Measurements from ENCODE around the gene SLC38A9.

The SLC38A9 gene

DNA sequence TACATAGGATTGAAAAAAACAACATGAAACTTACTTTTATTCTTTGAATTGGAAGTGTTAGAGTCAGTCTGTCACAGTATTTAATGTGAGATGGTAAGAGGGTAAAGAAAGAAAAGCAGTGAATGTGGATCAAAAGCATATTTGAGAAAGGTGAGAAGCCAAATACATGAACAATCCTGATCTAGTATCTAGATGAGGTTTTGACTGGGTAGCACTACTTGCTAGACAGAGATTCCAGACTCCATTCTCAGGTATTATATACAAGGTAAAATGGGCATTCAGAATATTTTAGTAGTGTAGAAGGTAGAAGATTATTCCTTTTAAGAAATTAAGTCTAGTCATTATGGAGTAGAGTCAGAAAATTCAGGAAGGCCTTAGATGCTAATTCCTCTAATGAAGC is 62.2 kb downstream of the SLC38A9 start:
- H3K56ac ChIP-seq (ENCODE audit: low read length), result no peak overlapping the region

DNA sequence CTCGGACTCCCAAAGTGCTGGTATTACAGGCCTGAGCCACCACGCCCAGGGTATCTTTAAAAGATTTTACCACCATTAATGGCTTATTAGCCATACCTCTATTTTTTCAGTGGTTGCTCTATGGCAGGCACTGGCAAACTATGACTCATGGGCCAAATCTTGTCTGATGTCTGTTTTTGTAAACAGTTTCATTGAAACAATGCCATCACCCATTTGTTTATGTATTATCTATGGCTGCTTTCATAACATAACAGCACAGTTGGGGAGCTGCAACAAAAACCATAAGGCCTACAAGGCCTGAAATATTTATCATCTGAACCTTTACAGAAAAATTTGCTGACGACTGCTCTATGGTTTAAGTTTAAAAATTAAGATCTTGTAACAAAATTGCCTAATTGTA is 66.8 kb downstream of the SLC38A9 start:
- no peak overlapping the region for H3K23ac ChIP-seq (ENCODE audit: low read length)
- no peak overlapping the region for H2BK120ac ChIP-seq (ENCODE audit: low read depth, low read length)
- H3K4ac ChIP-seq (ENCODE audit: low read depth, low read length), result no peak overlapping the region
- H3K27ac ChIP-seq (ENCODE audit: low read depth, low read length), result no peak overlapping the region
- no peak overlapping the region for H3K18ac ChIP-seq (ENCODE audit: low read length)
- H4K5ac ChIP-seq (ENCODE audit: low read length), result no peak overlapping the region
- H2BK15ac ChIP-seq (replicated peaks; ENCODE audit: low read depth), result no peak overlapping the region
- DNase-seq, result no peak
- no peak overlapping the region for H4K8ac ChIP-seq (ENCODE audit: low read depth, low read length)
- H3K79me2 ChIP-seq (ENCODE audit: control insufficient read depth, insufficient read depth, low read length), result no peaks in the 10 kb centered on the region
- no peak overlapping the region for H3K56ac ChIP-seq (ENCODE audit: low read length)
- no peaks in the 10 kb centered on the region for H3K36me3 ChIP-seq (ENCODE audit: control insufficient read depth, insufficient read depth, low read length)
- no peak overlapping the region for H2AK5ac ChIP-seq (ENCODE audit: low read length)
- H3K9ac ChIP-seq (ENCODE audit: low read length), result no peak overlapping the region
- no peak overlapping the region for H3K4me3 ChIP-seq (ENCODE audit: low read length)
- no CpG with 5 or more reads among the region's 3 CpGs for WGBS (ENCODE audit: extremely low coverage, insufficient coverage, low lambda C conversion rate)
- no peaks in the 10 kb centered on the region for H3K27me3 ChIP-seq (ENCODE audit: insufficient read depth, low read length, poor library complexity)
- no peaks in the 10 kb centered on the region for H3K4me1 ChIP-seq (ENCODE audit: control insufficient read depth, low read depth, low read length)
- H3K79me1 ChIP-seq (ENCODE audit: low read length), result no peaks in the 10 kb centered on the region
- H3K4me2 ChIP-seq (ENCODE audit: low read length), result no peak overlapping the region
- H2BK5ac ChIP-seq (ENCODE audit: low read length), result no peak overlapping the region

More for the DNA sequence above, 62.2 kb downstream of the SLC38A9 start:
- H2BK5ac ChIP-seq (ENCODE audit: low read length), result no peak overlapping the region
- no peak overlapping the region for H3K4me3 ChIP-seq (ENCODE audit: low read length)
- H3K4me2 ChIP-seq (ENCODE audit: low read length), result no peak overlapping the region
- no peak for DNase-seq
- no peak overlapping the region for H3K4ac ChIP-seq (ENCODE audit: low read depth, low read length)
- H2BK120ac ChIP-seq (ENCODE audit: low read depth, low read length), result no peak overlapping the region
- H2AK5ac ChIP-seq (ENCODE audit: low read length), result no peak overlapping the region
- no peaks in the 10 kb centered on the region for H3K79me2 ChIP-seq (ENCODE audit: control insufficient read depth, insufficient read depth, low read length)
- H3K4me1 ChIP-seq (ENCODE audit: control insufficient read depth, low read depth, low read length), result no peaks in the 10 kb centered on the region
- no peak overlapping the region for H4K5ac ChIP-seq (ENCODE audit: low read length)
- H3K79me1 ChIP-seq (ENCODE audit: low read length), result no peaks in the 10 kb centered on the region
- no peak overlapping the region for H3K18ac ChIP-seq (ENCODE audit: low read length)
- H3K9ac ChIP-seq (ENCODE audit: low read length), result no peak overlapping the region
- H3K36me3 ChIP-seq (ENCODE audit: control insufficient read depth, insufficient read depth, low read length), result no peaks in the 10 kb centered on the region
- no peak overlapping the region for H2BK15ac ChIP-seq (replicated peaks; ENCODE audit: low read depth)
- no peak overlapping the region for H4K8ac ChIP-seq (ENCODE audit: low read depth, low read length)
- H3K27ac ChIP-seq (ENCODE audit: low read depth, low read length), result no peak overlapping the region
- H3K27me3 ChIP-seq (ENCODE audit: insufficient read depth, low read length, poor library complexity), result no peaks in the 10 kb centered on the region
- H3K23ac ChIP-seq (ENCODE audit: low read length), result no peak overlapping the region

DNA sequence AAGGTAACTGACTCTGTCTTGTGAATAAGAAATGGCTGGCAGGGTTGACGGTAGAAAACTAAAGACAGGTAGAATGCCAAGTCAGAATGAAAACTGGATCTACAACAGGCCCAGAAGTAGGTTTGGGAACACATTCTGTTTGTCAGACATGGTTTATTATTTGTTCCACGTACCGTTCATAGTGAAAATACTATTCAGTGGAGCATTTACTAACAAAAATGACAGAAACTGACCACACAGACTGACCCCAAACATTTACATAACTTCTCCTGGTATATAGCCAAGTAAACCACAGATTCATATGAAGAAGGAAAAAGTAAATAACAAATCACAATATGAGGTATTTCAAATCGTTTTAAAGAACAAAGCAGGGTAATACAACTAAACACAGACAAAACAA is 73.7 kb downstream of the SLC38A9 start:
- Histone ChIP-seq H3K56ac (ENCODE audit: low read length) (no peak overlapping the region), H3K27ac (ENCODE audit: low read depth, low read length) (no peak overlapping the region), H3K9ac (ENCODE audit: low read length) (no peak overlapping the region), H2AK5ac (ENCODE audit: low read length) (no peak overlapping the region), H2BK15ac (replicated peaks; ENCODE audit: low read depth) (no peak overlapping the region), H2BK120ac (ENCODE audit: low read depth, low read length) (no peak overlapping the region), H3K4me2 (ENCODE audit: low read length) (no peak overlapping the region), H3K4me3 (ENCODE audit: low read length) (no peak overlapping the region), H3K79me2 (ENCODE audit: control insufficient read depth, insufficient read depth, low read length) (no peaks in the 10 kb centered on the region), H3K36me3 (ENCODE audit: control insufficient read depth, insufficient read depth, low read length) (no peaks in the 10 kb centered on the region), H2BK5ac (ENCODE audit: low read length) (no peak overlapping the region), H3K4ac (ENCODE audit: low read depth, low read length) (no peak overlapping the region), H3K18ac (ENCODE audit: low read length) (no peak overlapping the region), H3K79me1 (ENCODE audit: low read length) (no peaks in the 10 kb centered on the region), H4K8ac (ENCODE audit: low read depth, low read length) (no peak overlapping the region), H3K27me3 (ENCODE audit: insufficient read depth, low read length, poor library complexity) (no peaks in the 10 kb centered on the region), H3K23ac (ENCODE audit: low read length) (no peak overlapping the region), H4K5ac (ENCODE audit: low read length) (no peak overlapping the region), H3K4me1 (ENCODE audit: control insufficient read depth, low read depth, low read length) (peaks cover 6% of the 10 kb centered on the region)
- DNase-seq, result no peak
- no CpG with 5 or more reads among the region's 4 CpGs for WGBS (ENCODE audit: extremely low coverage, insufficient coverage, low lambda C conversion rate)

DNA sequence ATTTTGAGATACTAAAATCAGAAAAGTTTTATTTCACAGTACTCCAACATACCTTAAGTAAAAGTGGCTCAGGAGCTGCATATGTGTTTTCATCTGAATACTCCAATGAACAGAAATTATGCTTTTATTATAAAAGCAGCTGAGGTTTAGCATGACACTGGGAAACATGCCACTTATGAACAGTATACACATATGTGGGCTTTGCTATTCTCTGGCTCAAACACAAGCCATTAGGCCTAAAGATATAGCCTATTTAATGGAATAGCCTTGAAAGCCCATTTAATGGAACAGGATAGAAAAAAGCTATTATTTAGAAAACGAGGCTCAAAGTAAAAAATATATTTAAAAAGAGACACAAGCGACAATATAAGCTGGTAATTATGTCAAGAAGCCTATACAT is 74.1 kb downstream of the SLC38A9 start:
- H2AK5ac ChIP-seq (ENCODE audit: low read length), result no peak overlapping the region
- no peak overlapping the region for H3K4me3 ChIP-seq (ENCODE audit: low read length)
- no peaks in the 10 kb centered on the region for H3K79me1 ChIP-seq (ENCODE audit: low read length)
- no peaks in the 10 kb centered on the region for H3K36me3 ChIP-seq (ENCODE audit: control insufficient read depth, insufficient read depth, low read length)
- no peak overlapping the region for H2BK15ac ChIP-seq (replicated peaks; ENCODE audit: low read depth)
- no peak overlapping the region for H4K8ac ChIP-seq (ENCODE audit: low read depth, low read length)
- H4K5ac ChIP-seq (ENCODE audit: low read length), result no peak overlapping the region
- no peak for DNase-seq
- peaks cover 7% of the 10 kb centered on the region for H3K4me1 ChIP-seq (ENCODE audit: control insufficient read depth, low read depth, low read length)
- no peaks in the 10 kb centered on the region for H3K79me2 ChIP-seq (ENCODE audit: control insufficient read depth, insufficient read depth, low read length)
- H3K9ac ChIP-seq (ENCODE audit: low read length), result no peak overlapping the region
- no peak overlapping the region for H3K23ac ChIP-seq (ENCODE audit: low read length)
- no peak overlapping the region for H2BK5ac ChIP-seq (ENCODE audit: low read length)
- H3K4ac ChIP-seq (ENCODE audit: low read depth, low read length), result no peak overlapping the region
- no peaks in the 10 kb centered on the region for H3K27me3 ChIP-seq (ENCODE audit: insufficient read depth, low read length, poor library complexity)
- H2BK120ac ChIP-seq (ENCODE audit: low read depth, low read length), result no peak overlapping the region
- no peak overlapping the region for H3K56ac ChIP-seq (ENCODE audit: low read length)
- no peak overlapping the region for H3K4me2 ChIP-seq (ENCODE audit: low read length)
- WGBS (ENCODE audit: extremely low coverage, insufficient coverage, low lambda C conversion rate), result no CpG with 5 or more reads among the region's 2 CpGs
- no peak overlapping the region for H3K18ac ChIP-seq (ENCODE audit: low read length)
- H3K27ac ChIP-seq (ENCODE audit: low read depth, low read length), result no peak overlapping the region

DNA sequence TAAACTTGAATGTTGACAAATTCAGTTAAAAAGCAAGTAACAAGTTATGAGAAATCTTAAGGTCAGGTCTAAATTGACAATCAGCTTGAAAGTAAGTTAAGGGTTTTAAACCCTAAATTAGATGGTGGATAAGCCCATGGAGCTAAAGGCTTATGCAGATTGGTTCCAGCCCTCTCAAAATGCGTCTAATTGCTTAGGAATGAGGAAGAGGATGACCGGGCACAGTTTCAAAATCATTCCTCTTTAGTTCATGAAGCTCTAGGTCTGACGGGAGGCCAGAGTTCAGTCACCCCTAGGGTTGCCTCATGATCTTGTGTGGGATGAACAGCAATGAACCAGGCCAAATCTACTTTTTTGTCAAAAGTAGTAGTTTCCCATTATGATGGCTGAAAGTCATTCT is 75.4 kb downstream of the SLC38A9 start:
- Histone ChIP-seq H3K9ac (ENCODE audit: low read length) (no peak overlapping the region), H3K56ac (ENCODE audit: low read length) (peak overlapping the region; percentile 18), H4K8ac (ENCODE audit: low read depth, low read length) (no peak overlapping the region), H2BK120ac (ENCODE audit: low read depth, low read length) (no peak overlapping the region), H2AK5ac (ENCODE audit: low read length) (no peak overlapping the region), H3K18ac (ENCODE audit: low read length) (peak overlapping the region; percentile 61), H3K27me3 (ENCODE audit: insufficient read depth, low read length, poor library complexity) (no peaks in the 10 kb centered on the region), H3K4me3 (ENCODE audit: low read length) (no peak overlapping the region), H3K4me1 (ENCODE audit: control insufficient read depth, low read depth, low read length) (peaks cover 7% of the 10 kb centered on the region), H3K4me2 (ENCODE audit: low read length) (no peak overlapping the region), H3K79me1 (ENCODE audit: low read length) (no peaks in the 10 kb centered on the region), H3K36me3 (ENCODE audit: control insufficient read depth, insufficient read depth, low read length) (no peaks in the 10 kb centered on the region), H2BK15ac (replicated peaks; ENCODE audit: low read depth) (no peak overlapping the region), H3K27ac (ENCODE audit: low read depth, low read length) (no peak overlapping the region), H3K4ac (ENCODE audit: low read depth, low read length) (peak overlapping the region; percentile 24), H2BK5ac (ENCODE audit: low read length) (peak overlapping the region; percentile 31), H3K23ac (ENCODE audit: low read length) (no peak overlapping the region), H3K79me2 (ENCODE audit: control insufficient read depth, insufficient read depth, low read length) (no peaks in the 10 kb centered on the region), H4K5ac (ENCODE audit: low read length) (no peak overlapping the region)
- WGBS (ENCODE audit: extremely low coverage, insufficient coverage, low lambda C conversion rate), result no CpG with 5 or more reads among the region's 3 CpGs
- DNase-seq, result peak; percentile 87

DNA sequence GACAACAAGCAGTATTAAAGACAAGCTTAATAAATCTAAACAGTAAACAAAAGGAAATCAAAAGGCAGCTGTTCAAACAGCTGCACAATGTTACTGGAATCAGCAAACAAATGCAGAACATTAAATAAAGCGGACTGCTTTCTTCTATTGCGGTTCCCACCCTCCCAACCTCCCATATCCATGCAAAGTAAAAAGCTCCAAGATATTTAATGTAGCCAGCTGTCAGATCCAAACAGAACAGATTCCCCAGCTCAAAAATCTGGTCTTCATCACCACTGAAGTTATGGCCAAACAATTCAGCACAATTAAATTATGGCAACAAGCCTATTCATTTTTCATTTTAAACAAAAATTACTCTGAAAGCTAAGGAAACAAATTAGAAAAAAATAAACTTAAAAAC is 75.9 kb downstream of the SLC38A9 start:
- DNase-seq, result no peak

More for the DNA sequence above, 75.9 kb downstream of the SLC38A9 start:
- Histone ChIP-seq H2BK120ac (ENCODE audit: low read depth, low read length) (peak overlapping the region; percentile 85), H3K27me3 (ENCODE audit: insufficient read depth, low read length, poor library complexity) (no peaks in the 10 kb centered on the region), H3K4me3 (ENCODE audit: low read length) (no peak overlapping the region), H3K79me2 (ENCODE audit: control insufficient read depth, insufficient read depth, low read length) (no peaks in the 10 kb centered on the region), H3K27ac (ENCODE audit: low read depth, low read length) (no peak overlapping the region), H3K4me2 (ENCODE audit: low read length) (no peak overlapping the region), H4K8ac (ENCODE audit: low read depth, low read length) (no peak overlapping the region), H3K4me1 (ENCODE audit: control insufficient read depth, low read depth, low read length) (peaks cover 7% of the 10 kb centered on the region), H3K9ac (ENCODE audit: low read length) (no peak overlapping the region), H3K4ac (ENCODE audit: low read depth, low read length) (peak overlapping the region; percentile 52), H3K56ac (ENCODE audit: low read length) (no peak overlapping the region), H2BK5ac (ENCODE audit: low read length) (no peak overlapping the region), H3K36me3 (ENCODE audit: control insufficient read depth, insufficient read depth, low read length) (no peaks in the 10 kb centered on the region), H2BK15ac (replicated peaks; ENCODE audit: low read depth) (no peak overlapping the region), H3K79me1 (ENCODE audit: low read length) (no peaks in the 10 kb centered on the region), H3K23ac (ENCODE audit: low read length) (no peak overlapping the region), H4K5ac (ENCODE audit: low read length) (no peak overlapping the region), H3K18ac (ENCODE audit: low read length) (no peak overlapping the region), H2AK5ac (ENCODE audit: low read length) (no peak overlapping the region)
- no CpG with 5 or more reads among the region's 2 CpGs for WGBS (ENCODE audit: extremely low coverage, insufficient coverage, low lambda C conversion rate)
